GM18909 (cell line): ENCODE measurements around the gene HOPX.
A peak's percentile ranks its signal among the peaks of the same experiment; 100 is the strongest.
"Not testable (repeated sequence)": the region's sequence is repeated elsewhere in the genome, so short reads cannot be mapped to it uniquely, and the experiment has no call there.

Experiments
- ATAC-seq: cut with Tn5 transposase; IDR thresholded peaks from one replicate; pipeline ENCODE4 v1.9.1; 2021; ENCODE audit warnings: mild to moderate bottlenecking; ENCODE audit not compliant: unreplicated experiment, poor library complexity

Gene HOPX

GRCh38 chr4:56630876-56631666 lies 50.0 kb downstream of the HOPX start:
- ATAC-seq = no peak

- ATAC-seq = no peak
Observed at GRCh38 chr4:56628592-56628991, 52.5 kb downstream of the HOPX start.

- no peak for ATAC-seq
Observed at GRCh38 chr4:56627985-56628384, 53.1 kb downstream of the HOPX start.

GRCh38 chr4:56627375-56627774 lies 53.7 kb downstream of the HOPX start:
- no peak for ATAC-seq

GRCh38 chr4:56626963-56627362 lies 54.1 kb downstream of the HOPX start:
- no peak for ATAC-seq

- ATAC-seq = no peak
Observed at GRCh38 chr4:56626420-56626819, 54.7 kb downstream of the HOPX start.

GRCh38 chr4:56622176-56622575 lies 58.9 kb downstream of the HOPX start:
- ATAC-seq = no peak

GRCh38 chr4:56619816-56620215 lies 61.3 kb downstream of the HOPX start:
- no peak for ATAC-seq

- peak; percentile 60 for ATAC-seq
Observed at GRCh38 chr4:56619160-56619559, 61.9 kb downstream of the HOPX start.

- no peak for ATAC-seq
Observed at GRCh38 chr4:56618734-56619133, 62.4 kb downstream of the HOPX start.

- no peak for ATAC-seq
Observed at GRCh38 chr4:56613101-56613862, 67.8 kb downstream of the HOPX start.

GRCh38 chr4:56612282-56612681 lies 68.8 kb downstream of the HOPX start:
- no peak for ATAC-seq

GRCh38 chr4:56611501-56611900 lies 69.6 kb downstream of the HOPX start:
- no peak for ATAC-seq

GRCh38 chr4:56610170-56610569 lies 70.9 kb downstream of the HOPX start:
- not testable (repeated sequence) for ATAC-seq

GRCh38 chr4:56607926-56608325 lies 73.2 kb downstream of the HOPX start:
- ATAC-seq = no peak

- ATAC-seq = no peak
Observed at GRCh38 chr4:56606385-56606784, 74.7 kb downstream of the HOPX start.

- not testable (repeated sequence) for ATAC-seq
Observed at GRCh38 chr4:56605464-56605863, 75.6 kb downstream of the HOPX start.

- ATAC-seq = no peak
Observed at GRCh38 chr4:56603297-56603696, 77.8 kb downstream of the HOPX start.
